AG09319 (cell line): Measurements from ENCODE around the gene TPRN.

Source experiments
- DNase-seq: peaks from one replicate; pipeline ENCODE4 v3.0.0-alpha.2; 2010; ENCODE audit warnings: low read depth; ENCODE audit errors: extremely low read depth
- TF ChIP-seq, protein P1 (sequence below): IDR thresholded peaks from 2 replicates; pipeline ENCODE4 v1.5.1; 2011; ENCODE audit warnings: low read depth, mild to moderate bottlenecking, inconsistent platforms, low read length, moderate library complexity

TPRN gene

DNA sequence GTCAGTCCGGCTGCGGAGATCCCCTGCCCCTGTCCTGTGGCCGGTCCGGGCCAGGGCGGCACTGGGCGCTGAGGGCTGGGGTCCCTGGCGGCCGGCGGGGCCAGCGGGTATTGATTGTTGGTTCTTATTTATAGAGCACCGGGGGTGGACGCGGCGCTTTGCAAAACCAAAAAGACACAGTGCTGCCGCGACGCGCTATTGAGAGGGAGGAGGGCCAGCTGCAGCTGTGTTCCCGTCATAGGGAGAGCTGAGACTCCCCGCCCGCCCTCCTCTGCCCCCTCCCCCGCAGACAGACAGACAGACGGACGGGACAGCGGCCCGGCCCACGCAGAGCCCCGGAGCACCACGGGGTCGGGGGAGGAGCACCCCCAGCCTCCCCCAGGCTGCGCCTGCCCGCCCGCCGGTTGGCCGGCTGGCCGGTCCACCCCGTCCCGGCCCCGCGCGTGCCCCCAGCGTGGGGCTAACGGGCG lies 33.2 kb downstream of the TPRN start:
- no peak for DNase-seq

DNA sequence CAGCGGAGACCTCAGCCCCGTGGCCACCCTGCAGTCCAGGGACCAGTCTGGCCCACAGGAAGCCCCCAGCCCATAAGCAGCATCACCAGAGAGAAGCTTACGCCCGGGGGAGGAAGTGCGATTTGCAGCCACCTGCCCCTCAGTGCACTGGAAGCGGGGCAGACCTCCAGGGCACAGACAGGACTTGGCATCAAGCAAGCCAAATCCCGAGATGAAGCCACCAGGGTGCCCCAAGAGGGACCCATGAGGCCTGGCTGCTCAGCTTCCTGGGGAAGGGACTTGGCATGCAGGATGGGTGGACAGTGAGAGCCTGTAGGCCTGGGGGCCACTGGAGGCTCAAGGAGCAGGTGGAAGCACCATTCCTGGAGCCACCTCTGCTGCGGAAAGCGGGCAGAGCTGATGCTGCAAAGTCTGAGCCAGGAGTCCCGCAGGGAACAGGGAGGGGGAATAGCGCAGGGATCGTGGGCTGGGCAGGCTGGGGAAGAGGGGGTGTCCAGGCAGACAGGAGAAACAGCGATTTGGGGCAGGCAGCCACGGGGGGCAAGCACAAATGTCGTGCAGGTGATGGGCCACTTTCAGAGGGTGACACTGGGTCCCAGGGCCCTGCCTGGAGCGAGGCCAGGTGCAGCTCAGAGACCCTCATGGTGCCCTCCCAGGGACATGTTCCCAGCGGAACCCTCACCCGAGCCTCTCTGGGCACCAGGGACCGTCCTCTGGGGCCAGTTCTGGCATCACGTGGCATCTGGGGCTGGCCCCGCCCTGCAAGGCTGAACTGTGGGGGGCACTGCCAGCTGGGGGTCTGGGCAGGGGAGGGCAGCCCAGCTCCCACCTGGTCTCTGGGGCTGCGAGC lies 33.9 kb downstream of the TPRN start:
- no peak for DNase-seq
- TF ChIP-seq, protein P1, sequence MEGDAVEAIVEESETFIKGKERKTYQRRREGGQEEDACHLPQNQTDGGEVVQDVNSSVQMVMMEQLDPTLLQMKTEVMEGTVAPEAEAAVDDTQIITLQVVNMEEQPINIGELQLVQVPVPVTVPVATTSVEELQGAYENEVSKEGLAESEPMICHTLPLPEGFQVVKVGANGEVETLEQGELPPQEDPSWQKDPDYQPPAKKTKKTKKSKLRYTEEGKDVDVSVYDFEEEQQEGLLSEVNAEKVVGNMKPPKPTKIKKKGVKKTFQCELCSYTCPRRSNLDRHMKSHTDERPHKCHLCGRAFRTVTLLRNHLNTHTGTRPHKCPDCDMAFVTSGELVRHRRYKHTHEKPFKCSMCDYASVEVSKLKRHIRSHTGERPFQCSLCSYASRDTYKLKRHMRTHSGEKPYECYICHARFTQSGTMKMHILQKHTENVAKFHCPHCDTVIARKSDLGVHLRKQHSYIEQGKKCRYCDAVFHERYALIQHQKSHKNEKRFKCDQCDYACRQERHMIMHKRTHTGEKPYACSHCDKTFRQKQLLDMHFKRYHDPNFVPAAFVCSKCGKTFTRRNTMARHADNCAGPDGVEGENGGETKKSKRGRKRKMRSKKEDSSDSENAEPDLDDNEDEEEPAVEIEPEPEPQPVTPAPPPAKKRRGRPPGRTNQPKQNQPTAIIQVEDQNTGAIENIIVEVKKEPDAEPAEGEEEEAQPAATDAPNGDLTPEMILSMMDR, result no peak

More for the DNA sequence above, 33.2 kb downstream of the TPRN start:
- TF ChIP-seq, protein P1, result no peak

DNA sequence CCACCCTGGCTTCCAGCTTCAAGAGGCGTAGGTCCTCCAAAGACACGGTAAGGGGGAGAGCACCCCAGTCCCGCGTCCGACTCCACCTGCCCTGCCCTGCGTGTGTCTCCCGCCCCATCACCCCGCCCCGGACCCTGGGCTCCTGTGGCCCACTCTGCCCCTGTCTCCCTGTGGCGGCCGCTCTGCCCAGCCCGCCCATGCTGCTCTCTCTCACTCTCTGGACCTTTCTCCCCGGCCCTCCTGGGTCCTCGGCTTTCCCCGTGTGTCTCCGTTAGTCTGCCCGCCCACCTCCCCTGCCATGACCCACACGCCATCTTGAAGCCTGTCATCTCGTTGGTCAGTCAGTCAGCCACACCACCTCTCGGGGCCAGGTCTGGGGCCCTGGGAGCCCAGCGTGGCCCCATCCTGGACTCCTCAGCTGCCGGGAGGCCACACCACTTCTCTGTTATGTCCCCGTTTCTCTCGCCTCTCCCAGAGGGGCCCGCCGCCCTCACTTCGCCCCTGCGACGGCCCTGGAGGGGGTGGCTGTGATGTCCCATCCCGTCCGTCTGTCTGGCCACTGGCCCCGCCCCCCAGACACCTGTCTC lies 35.2 kb downstream of the TPRN start:
- DNase-seq, result no peak
- TF ChIP-seq, protein P1, result no peak

DNA sequence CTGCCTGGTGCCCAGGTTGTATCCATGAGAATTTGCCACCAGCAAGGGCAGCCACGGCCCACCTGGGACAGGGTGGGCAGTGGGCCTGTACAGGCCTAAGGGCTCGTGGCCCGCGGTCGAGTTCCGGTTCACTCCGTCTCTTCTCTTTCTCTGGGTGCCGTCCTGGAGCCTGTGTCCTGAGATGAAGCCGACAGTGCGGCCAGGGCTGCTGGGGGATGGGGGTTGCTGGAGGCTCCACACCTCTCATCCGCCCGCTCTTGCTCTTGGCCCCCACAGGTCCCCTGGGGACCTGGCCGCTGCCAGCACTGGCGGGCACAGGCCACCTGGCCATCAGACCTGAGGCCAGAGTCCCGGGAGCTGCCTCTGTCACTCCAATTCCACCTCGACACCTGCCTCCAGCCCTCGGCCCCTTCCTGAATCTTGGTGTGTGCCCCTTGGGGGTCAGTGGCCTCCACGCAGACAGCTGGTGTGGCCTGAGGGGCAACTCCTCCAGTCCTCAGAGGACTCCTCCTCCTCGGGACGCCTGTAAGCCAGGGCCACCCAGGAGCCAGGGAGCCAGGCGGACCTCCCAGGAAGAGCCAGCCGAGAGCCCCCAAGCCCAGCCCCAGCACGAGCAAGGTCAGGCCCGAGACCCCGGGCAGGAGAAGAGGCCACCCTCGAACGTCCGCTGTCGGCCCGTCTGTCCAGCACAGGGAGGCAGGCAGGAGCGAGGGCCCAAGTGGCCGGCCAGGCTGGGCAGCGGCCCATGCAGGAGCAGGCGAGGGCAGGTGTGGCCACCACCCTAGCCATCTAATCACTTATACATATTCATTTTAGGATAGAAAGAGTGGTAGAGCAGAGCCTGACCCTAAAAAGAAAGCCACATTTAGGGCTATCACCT lies 35.9 kb downstream of the TPRN start:
- DNase-seq, result no peak
- TF ChIP-seq, protein P1, result no peak

DNA sequence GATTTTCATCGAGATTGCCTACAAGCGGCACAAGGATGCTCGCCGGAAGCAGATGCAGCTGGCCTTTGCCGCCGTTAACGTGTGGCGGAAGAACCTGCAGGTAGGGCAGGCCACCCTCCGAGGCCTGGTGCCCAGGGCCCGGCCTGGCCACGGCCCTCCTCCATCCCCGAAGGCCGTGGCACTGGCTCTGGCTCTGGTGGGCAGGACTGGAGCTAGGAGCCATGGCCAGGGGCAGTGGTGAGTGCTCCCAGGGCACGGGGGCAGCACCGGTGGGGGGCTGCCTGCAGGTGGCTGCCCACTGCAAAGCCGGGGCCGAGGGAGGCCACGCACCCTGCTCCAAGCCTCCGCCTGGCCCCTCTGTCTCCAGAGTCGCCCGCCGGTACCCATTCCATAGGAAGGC lies 36.7 kb downstream of the TPRN start:
- TF ChIP-seq, protein P1, result no peak
- DNase-seq, result no peak

DNA sequence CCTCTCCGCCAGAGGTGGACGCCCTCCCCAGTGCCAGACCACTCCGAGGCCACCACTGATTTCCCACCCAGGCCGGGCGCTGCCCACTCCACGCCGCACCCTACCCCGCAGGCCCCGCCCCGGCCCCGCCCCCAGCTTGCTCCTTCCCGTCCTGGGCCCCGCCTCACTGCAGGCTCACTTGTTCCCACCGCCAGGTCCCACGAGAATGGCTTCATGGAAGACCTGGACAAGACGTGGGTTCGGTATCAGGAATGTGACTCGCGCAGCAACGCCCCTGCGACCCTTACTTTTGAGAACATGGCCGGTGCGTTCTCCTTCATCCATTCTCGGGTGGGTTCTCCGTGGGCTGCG lies 37.2 kb downstream of the TPRN start:
- TF ChIP-seq, protein P1, result no peak
- no peak for DNase-seq
